ENCODE measurements around the gene ARHGEF7.

ARHGEF7 gene

GRCh38 chr13:111346101-111346680 lies 231.1 kb downstream of the ARHGEF7 start:
- no peak overlapping the region for H3K27ac ChIP-seq
- TF ChIP-seq CTCF (IDR thresholded peaks at IDR 0.05) = no peak
- no peak for DNase-seq (ENCODE audit: low spot score)
- H3K4me3 ChIP-seq = no peak overlapping the region

- DNase-seq (ENCODE audit: low spot score) = no peak
- TF ChIP-seq CTCF (IDR thresholded peaks at IDR 0.05) = no peak
Observed at GRCh38 chr13:111347438-111347837, 232.3 kb downstream of the ARHGEF7 start.

GRCh38 chr13:111353508-111353907 lies 238.4 kb downstream of the ARHGEF7 start:
- Histone ChIP-seq H3K27ac (no peak overlapping the region), H3K4me3 (no peak overlapping the region)
- DNase-seq (ENCODE audit: low spot score) = no peak
- TF ChIP-seq CTCF (IDR thresholded peaks at IDR 0.05) = no peak

More at GRCh38 chr13:111347438-111347837, 232.3 kb downstream of the ARHGEF7 start:
- no peak overlapping the region for H3K4me3 ChIP-seq
- H3K27ac ChIP-seq = no peak overlapping the region

- H3K27ac ChIP-seq = no peak overlapping the region
- no peak overlapping the region for H3K4me3 ChIP-seq
- DNase-seq (ENCODE audit: low spot score) = no peak
- TF ChIP-seq CTCF (IDR thresholded peaks at IDR 0.05) = no peak
Observed at GRCh38 chr13:111354789-111355188, 239.7 kb downstream of the ARHGEF7 start.
